H1 (cell line): Measurements from ENCODE around the gene PHLDA3. TPM values are rescaled to one million over a fixed set of nuclear protein-coding genes. Genes with fewer than 3 reads are reported as not detected.
A peak's percentile ranks its signal among the peaks of the same experiment; 100 is the strongest.

Experiments
- ASH2L ChIP-seq: fragments of 200-600, 300-600 bp; sonication (generic); IDR thresholded peaks from one replicate; pipeline ENCODE4 v1.7.1; 2017; ENCODE audit warnings: low read length
- CHD1 ChIP-seq: IDR thresholded peaks from 2 replicates; pipeline ENCODE4 v1.6.1; 2012; ENCODE audit warnings: low read depth, low read length, improper control_type of control experiment
- CTBP2 ChIP-seq: IDR thresholded peaks from 2 replicates; pipeline ENCODE4 v1.7.0; 2011; ENCODE audit warnings: borderline replicate concordance, mild to moderate bottlenecking, moderate library complexity, mixed read lengths, low read length; ENCODE audit not compliant: insufficient read depth, insufficient read length
- CTCF ChIP-seq, 3 experiments: IDR thresholded peaks; 1 replicate in 2 of 3; 2 replicates in 1 of 3; pipeline versions ENCODE4 v1.5.1 to v1.6.1; 2011; ENCODE audit warnings: low read length in 3 of 3, mild to moderate bottlenecking in 3 of 3, inconsistent platforms in 2 of 3, low read depth in 1 of 3, moderate library complexity in 1 of 3; ENCODE audit not compliant: insufficient read depth in 1 of 3; ENCODE audit errors: control extremely low read depth in 1 of 3
- EGR1 ChIP-seq: IDR thresholded peaks from 2 replicates; pipeline ENCODE4 v1.6.1; 2011; ENCODE audit warnings: low read depth, low read length, borderline replicate concordance
- GABPA ChIP-seq: IDR thresholded peaks from 2 replicates; pipeline ENCODE4 v1.6.1; 2011; ENCODE audit warnings: mild to moderate bottlenecking, low read length, moderate library complexity, borderline replicate concordance; ENCODE audit not compliant: insufficient read depth
- MAX ChIP-seq: IDR thresholded peaks from 2 replicates; pipeline ENCODE4 v1.6.1; 2012; ENCODE audit warnings: inconsistent platforms
- POLR2A ChIP-seq, 2 experiments: IDR thresholded peaks; 1 replicate in 1 of 2; 2 replicates in 1 of 2; pipeline ENCODE4 v1.6.1; 2011; ENCODE audit warnings: low read depth in 2 of 2, low read length in 2 of 2, mild to moderate bottlenecking in 2 of 2; ENCODE audit errors: control extremely low read depth in 1 of 2
- RAD21 ChIP-seq, 2 experiments: IDR thresholded peaks in 1 of 2; conservative IDR thresholded peaks in 1 of 2; 2 replicates each; pipeline ENCODE4 v1.6.1; 2011; ENCODE audit warnings: low read depth in 2 of 2, low read length in 2 of 2, improper control_type of control experiment in 1 of 2, inconsistent platforms in 1 of 2, mild to moderate bottlenecking in 1 of 2, moderate library complexity in 1 of 2
- SIN3A ChIP-seq, 2 experiments: IDR thresholded peaks in 1 of 2; conservative IDR thresholded peaks in 1 of 2; 2 replicates each; pipeline ENCODE4 v1.6.1; 2011 to 2012; ENCODE audit warnings: low read length in 2 of 2, improper control_type of control experiment in 1 of 2, low read depth in 1 of 2, mild to moderate bottlenecking in 1 of 2
- SP2 ChIP-seq: IDR thresholded peaks from 2 replicates; pipeline ENCODE4 v1.6.1; 2012; ENCODE audit warnings: mild to moderate bottlenecking, low read length, inconsistent platforms
- SUZ12 ChIP-seq: fragments of 200-600 bp; sonication (generic); IDR thresholded peaks from 2 replicates; pipeline ENCODE4 v1.6.1; 2012; ENCODE audit warnings: mild to moderate bottlenecking, inconsistent platforms, low read length, moderate library complexity, mixed read lengths
- TBP ChIP-seq: IDR thresholded peaks from 2 replicates; pipeline ENCODE4 v1.6.1; 2011; ENCODE audit warnings: low read depth, low read length, improper control_type of control experiment
- TCF12 ChIP-seq: IDR thresholded peaks from 2 replicates; pipeline ENCODE4 v1.6.1; 2011; ENCODE audit warnings: low read depth, mild to moderate bottlenecking, low read length
- polyA plus RNA-seq, 7 experiments: library from polyadenylated mRNA; depleted of rRNA in 3 of 7; stranded (reverse) in 5 of 7; unstranded in 2 of 7; fragments of >200 nt in 5 of 7; fragments of 200-250 nt in 2 of 7; gene quantifications; 1 replicate in 5 of 7; 2 replicates in 1 of 7; 4 replicates in 1 of 7; pipeline versions ENCODE4 v1.2.1 to v1.2.3, GENCODE V29; 2011 to 2013; ENCODE audit warnings: missing spikeins in 2 of 7, mixed read lengths in 2 of 7
- total RNA-seq: library from RNA; stranded (reverse); fragmentation: NEBNext Ultra II Directional; extraction: Animal tissue kit (Norgen Biotek cat#: 25700); gene quantifications from 2 replicates; pipeline ENCODE4 v1.2.1, GENCODE V29; 2021

PHLDA3 gene
- total and polyA plus RNA-seq, 2 of the 8 experiments (the other 6 are each of a cell fraction or from before 2014, with no cell fraction given), result 25.5 to 27.5 TPM

GRCh38 chr1:201506557-201507359, 37.8 kb upstream of the PHLDA3 start, which contains the start of gene CSRP1 (continued):
- TF ChIP-seq CTCF (IDR thresholded peaks at IDR 0.05; ENCODE audit: control extremely low read depth in 1 of 3, insufficient read depth in 1 of 3, low read depth in 1 of 3, low read length in 3 of 3), result peak in 1 of 3 experiments; percentile 8; a peak in 1 of 4 replicates
- peak; percentile 43 for TF ChIP-seq ASH2L
- peak; percentile 66 for TF ChIP-seq SUZ12
- TF ChIP-seq EGR1, result no peak
- no peak for TF ChIP-seq RAD21 (IDR thresholded peaks at IDR 0.05 in 1 of 2, conservative IDR thresholded peaks at IDR 0.05 in 1 of 2; ENCODE audit: low read depth in 2 of 2, low read length in 2 of 2)
- TF ChIP-seq POLR2A (IDR thresholded peaks at IDR 0.05; ENCODE audit: control extremely low read depth in 1 of 2, low read depth in 2 of 2, low read length in 2 of 2), result 0 out of 3 replicates have a peak, but pooled peaks of 1 of the 2 experiments have one; percentile 37
- TF ChIP-seq TCF12, result no peak
- TF ChIP-seq SIN3A (conservative IDR thresholded peaks at IDR 0.05 in 1 of 2, IDR thresholded peaks at IDR 0.05 in 1 of 2; ENCODE audit: low read depth in 1 of 2, low read length in 2 of 2), result 0 out of 4 replicates have a peak, but pooled peaks of 1 of the 2 experiments have one; percentile 34
- TF ChIP-seq CTBP2, result no peak
- TF ChIP-seq MAX, result peak; percentile 81
- peak; percentile 66; the same call in 1 of the 2 replicates for TF ChIP-seq GABPA
- TF ChIP-seq TBP, result 0 out of 2 replicates have a peak, but pooled peaks have one; percentile 9
- TF ChIP-seq CHD1, result no peak
- no peak for TF ChIP-seq SP2
